Measurements from ENCODE around the gene ING4. TPM values are rescaled to one million over a fixed set of nuclear protein-coding genes. Genes with fewer than 3 reads are reported as not detected.

ING4 gene
- total and polyA plus RNA-seq, 2 donors (not counting 3 experiments of a cell fraction or from before 2014, with no cell fraction given) = 34.7 to 52.0 TPM

DNA sequence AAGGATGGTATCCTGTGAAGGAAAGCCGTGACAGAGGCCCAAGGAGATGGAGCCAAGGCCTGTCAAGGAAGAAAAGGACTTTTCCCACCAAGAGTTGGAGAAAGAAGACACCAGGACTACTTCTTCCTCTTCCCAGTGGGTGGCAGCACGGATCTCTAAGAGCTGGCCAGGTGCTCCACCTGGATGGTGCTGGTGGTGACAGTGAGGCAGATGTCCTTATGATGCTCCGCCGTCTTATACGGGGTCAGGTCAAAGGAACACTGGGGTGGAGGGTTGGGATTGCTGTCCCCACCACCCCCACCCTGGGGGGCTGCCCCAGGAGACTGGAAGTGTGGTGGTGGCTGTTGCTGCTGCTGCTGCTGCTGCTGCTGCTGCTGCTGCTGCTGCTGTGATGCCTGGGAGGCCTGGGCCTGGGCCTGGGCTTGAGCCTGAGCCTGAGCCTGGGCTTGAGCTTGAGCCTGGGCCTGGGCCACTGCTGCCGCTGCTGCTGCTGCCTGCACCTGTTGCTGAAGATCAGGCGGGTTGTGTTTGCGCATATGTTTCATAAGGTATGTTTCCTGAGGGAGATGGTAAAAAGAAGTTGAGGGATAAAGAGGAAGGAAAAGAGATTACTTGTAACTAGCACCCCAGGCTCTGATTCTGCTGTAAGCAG, 4.8 kb upstream of the ING4 start:
- H3K4me2 ChIP-seq (ENCODE audit: insufficient read depth, low read length) = no peak overlapping the region
- no peaks in the 10 kb centered on the region for H3K79me2 ChIP-seq (ENCODE audit: control insufficient read depth, insufficient read depth, low read length)
- intact Hi-C loops (cut with micrococcal nuclease) (no loop called here), dilution Hi-C loops (cut with MboI; ENCODE audit: extremely low pct_ligation_motif_present, low sequenced_read_pairs) (no loop called here)
- no peak overlapping the region for H3K4me3 ChIP-seq (replicated peaks in 1 of 3; ENCODE audit: insufficient read depth in 1 of 3, low read depth in 1 of 3, low read length in 3 of 3)
- no peak overlapping the region for H3K27ac ChIP-seq (ENCODE audit: insufficient read depth, low read depth, low read length)
- H3K9ac ChIP-seq (replicated peaks; ENCODE audit: extremely low read depth, insufficient read depth, low read length) = no peak overlapping the region
- H4K20me1 ChIP-seq (replicated peaks; ENCODE audit: control insufficient read depth, extremely low read depth, insufficient read depth, low read length) = no peaks in the 10 kb centered on the region
- CTCF ChIA-PET = interaction anchor here (0.7 to 2.1 kb wide), 2 partner anchors 17 to 20 kb away, joined by 3 to 7 read pairs; no protein-coding TSS in a partner anchor
- H2AFZ ChIP-seq (ENCODE audit: low read depth, low read length) = no peak overlapping the region
- BruUV-seq (replicated peaks) = no TSS peak
- FAIRE-seq (no peak), DNase-seq (ENCODE audit: low read depth, low spot score) (no peak)
- no peaks in the 10 kb centered on the region for H3K9me1 ChIP-seq (replicated peaks; ENCODE audit: control insufficient read depth, extremely low read depth, insufficient read depth, low read length)
- no peaks in the 10 kb centered on the region for H3K9me3 ChIP-seq (replicated peaks; ENCODE audit: control insufficient read depth, insufficient read depth, low read length)
- TF ChIP-seq POLR2AphosphoS5 (IDR thresholded peaks at IDR 0.05; ENCODE audit: insufficient read depth, low read depth, low read length) = no peak
- no peaks in the 10 kb centered on the region for H3K27me3 ChIP-seq (ENCODE audit: control insufficient read depth in 2 of 2, insufficient read depth in 2 of 2, low read length in 2 of 2)
- H3K4me1 ChIP-seq (ENCODE audit: control insufficient read depth, extremely low read depth, insufficient read depth, low read length) = no peaks in the 10 kb centered on the region
- POLR2A ChIA-PET = interaction anchor here (0.6 kb wide), 1 partner anchor 22 kb away, joined by 3 read pairs; the partner anchor contains the start of gene ZNF384
- H3K36me3 ChIP-seq (ENCODE audit: control insufficient read depth in 2 of 2, extremely low read depth in 1 of 2, insufficient read depth in 2 of 2, low read length in 2 of 2) = peaks cover 26 to 47% of the 10 kb centered on the region in 2 experiments

DNA sequence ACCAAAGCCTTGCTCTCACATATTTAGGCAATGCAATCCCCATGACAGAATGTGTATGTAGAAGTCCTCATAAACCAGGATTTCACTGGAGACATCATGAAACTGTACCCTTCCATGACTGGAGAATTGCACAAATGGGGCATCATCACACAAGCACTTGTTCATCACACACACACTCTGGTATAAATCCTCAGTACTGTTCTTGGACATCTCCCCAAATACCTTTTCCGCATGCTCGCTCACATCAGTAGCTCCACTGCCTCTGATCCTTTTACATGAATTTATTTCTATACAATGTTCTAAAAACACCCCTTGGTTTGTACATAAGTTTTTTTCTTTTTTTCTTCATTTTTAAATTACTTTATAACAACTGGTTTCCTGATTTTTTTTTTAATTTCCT, 3.3 kb upstream of the ING4 start:
- peaks cover 15 to 33% of the 10 kb centered on the region in 2 experiments for H3K36me3 ChIP-seq (ENCODE audit: control insufficient read depth in 2 of 2, extremely low read depth in 1 of 2, insufficient read depth in 2 of 2, low read length in 2 of 2)

More for the DNA sequence above, 3.3 kb upstream of the ING4 start:
- Histone ChIP-seq H3K4me1 (ENCODE audit: control insufficient read depth, extremely low read depth, insufficient read depth, low read length) (peaks cover 10% of the 10 kb centered on the region), H3K9me3 (replicated peaks; ENCODE audit: control insufficient read depth, insufficient read depth, low read length) (no peaks in the 10 kb centered on the region), H2AFZ (ENCODE audit: low read depth, low read length) (no peak overlapping the region), H3K27ac (ENCODE audit: insufficient read depth, low read depth, low read length) (no peak overlapping the region), H3K79me2 (ENCODE audit: control insufficient read depth, insufficient read depth, low read length) (peaks cover 7% of the 10 kb centered on the region), H3K27me3 (ENCODE audit: control insufficient read depth in 2 of 2, insufficient read depth in 2 of 2, low read length in 2 of 2) (no peaks in the 10 kb centered on the region), H3K4me3 (replicated peaks in 1 of 3; ENCODE audit: insufficient read depth in 1 of 3, low read depth in 1 of 3, low read length in 3 of 3) (no peak overlapping the region), H4K20me1 (replicated peaks; ENCODE audit: control insufficient read depth, extremely low read depth, insufficient read depth, low read length) (no peaks in the 10 kb centered on the region), H3K9me1 (replicated peaks; ENCODE audit: control insufficient read depth, extremely low read depth, insufficient read depth, low read length) (no peaks in the 10 kb centered on the region), H3K4me2 (ENCODE audit: insufficient read depth, low read length) (no peak overlapping the region), H3K9ac (replicated peaks; ENCODE audit: extremely low read depth, insufficient read depth, low read length) (no peak overlapping the region)
- TF ChIP-seq MYC (IDR thresholded peaks at IDR 0.05; ENCODE audit: low read depth, low read length) (no peak), JUN (IDR thresholded peaks at IDR 0.05; ENCODE audit: borderline replicate concordance, insufficient read depth, insufficient read length, low read depth) (no peak), GATA2 (IDR thresholded peaks at IDR 0.05; ENCODE audit: insufficient read depth, insufficient read length, low read depth, low read length) (no peak), EZH2 (IDR thresholded peaks at IDR 0.05; ENCODE audit: borderline replicate concordance, low read depth, low read length, severe bottlenecking) (no peak), FOS (IDR thresholded peaks at IDR 0.05; ENCODE audit: borderline replicate concordance, insufficient read depth, low read length) (no peak)
- TF ChIP-seq, protein P1, sequence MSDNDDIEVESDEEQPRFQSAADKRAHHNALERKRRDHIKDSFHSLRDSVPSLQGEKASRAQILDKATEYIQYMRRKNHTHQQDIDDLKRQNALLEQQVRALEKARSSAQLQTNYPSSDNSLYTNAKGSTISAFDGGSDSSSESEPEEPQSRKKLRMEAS (IDR thresholded peaks at IDR 0.05; ENCODE audit: insufficient read depth, insufficient read length) = no peak
- TF ChIP-seq, protein P2, sequence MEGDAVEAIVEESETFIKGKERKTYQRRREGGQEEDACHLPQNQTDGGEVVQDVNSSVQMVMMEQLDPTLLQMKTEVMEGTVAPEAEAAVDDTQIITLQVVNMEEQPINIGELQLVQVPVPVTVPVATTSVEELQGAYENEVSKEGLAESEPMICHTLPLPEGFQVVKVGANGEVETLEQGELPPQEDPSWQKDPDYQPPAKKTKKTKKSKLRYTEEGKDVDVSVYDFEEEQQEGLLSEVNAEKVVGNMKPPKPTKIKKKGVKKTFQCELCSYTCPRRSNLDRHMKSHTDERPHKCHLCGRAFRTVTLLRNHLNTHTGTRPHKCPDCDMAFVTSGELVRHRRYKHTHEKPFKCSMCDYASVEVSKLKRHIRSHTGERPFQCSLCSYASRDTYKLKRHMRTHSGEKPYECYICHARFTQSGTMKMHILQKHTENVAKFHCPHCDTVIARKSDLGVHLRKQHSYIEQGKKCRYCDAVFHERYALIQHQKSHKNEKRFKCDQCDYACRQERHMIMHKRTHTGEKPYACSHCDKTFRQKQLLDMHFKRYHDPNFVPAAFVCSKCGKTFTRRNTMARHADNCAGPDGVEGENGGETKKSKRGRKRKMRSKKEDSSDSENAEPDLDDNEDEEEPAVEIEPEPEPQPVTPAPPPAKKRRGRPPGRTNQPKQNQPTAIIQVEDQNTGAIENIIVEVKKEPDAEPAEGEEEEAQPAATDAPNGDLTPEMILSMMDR (IDR thresholded peaks at IDR 0.05; ENCODE audit: extremely low read depth in 1 of 2, insufficient read depth in 1 of 2, low read depth in 1 of 2, low read length in 2 of 2) = no peak
- ChIA-PET POLR2A (no interaction called here), CTCF (interaction anchor here (2.9 kb wide), 1 partner anchor 18 kb away, joined by 13 read pairs; no protein-coding TSS in a partner anchor)
- intact Hi-C loops (cut with micrococcal nuclease) (no loop called here), dilution Hi-C loops (cut with MboI; ENCODE audit: extremely low pct_ligation_motif_present, low sequenced_read_pairs) (no loop called here)
- BruUV-seq (replicated peaks) = no TSS peak
- DNase-seq (ENCODE audit: low read depth, low spot score) (no peak), FAIRE-seq (no peak)
